A673 (cell line): ENCODE measurements around the gene CUL1.

Experiments
- CTCF ChIP-seq: fragments of 300-800, 200-600 bp; sonication (generic); conservative IDR thresholded peaks from 2 replicates; pipeline ENCODE4 v1.5.1; 2017; ENCODE audit warnings: low read depth, mild to moderate bottlenecking, antibody characterized with exemption, low read length, moderate library complexity, mixed read lengths
- EZH2 ChIP-seq: fragments of 200-600 bp; sonication (generic); IDR thresholded peaks from 2 replicates; pipeline ENCODE4 v1.6.1; 2017; ENCODE audit warnings: borderline replicate concordance, low read depth, mild to moderate bottlenecking, mixed read lengths, antibody characterized with exemption, low read length; ENCODE audit not compliant: poor library complexity, severe bottlenecking

- TF ChIP-seq CTCF (no peak), EZH2 (no peak)
Observed at GRCh38 chr7:148806187-148806586, 107.5 kb downstream of the CUL1 start.
